ENCODE measurements around the gene SEM1. TPM values are rescaled to one million over a fixed set of nuclear protein-coding genes. Genes with fewer than 3 reads are reported as not detected.
"Not testable (repeated sequence)": the region's sequence is repeated elsewhere in the genome, so short reads cannot be mapped to it uniquely, and the experiment has no call there.

The SEM1 gene
- total RNA-seq, 1 donor from 2014 or later: 50.8 TPM

- H3K4me1 Mint-ChIP-seq (ENCODE audit: low read depth, unreplicated experiment): no peaks in the 10 kb centered on the region
- H3K27me3 ChIP-seq (ENCODE audit: insufficient read depth, low read length): no peaks in the 10 kb centered on the region
- H2AFZ ChIP-seq (ENCODE audit: low read depth, low read length): no peak overlapping the region
- no peaks in the 10 kb centered on the region for H3K27me3 Mint-ChIP-seq (ENCODE audit: low read depth, unreplicated experiment)
- H3K79me2 ChIP-seq (ENCODE audit: insufficient read depth, low read length): peaks cover 96% of the 10 kb centered on the region
- no peak overlapping the region for H3K27ac ChIP-seq (ENCODE audit: low read depth, low read length)
- peaks cover 4% of the 10 kb centered on the region for H3K36me3 Mint-ChIP-seq (ENCODE audit: low read depth, unreplicated experiment)
- H3K4me2 ChIP-seq (ENCODE audit: low read length): no peak overlapping the region
- DNase-seq (ENCODE audit: low read depth) (no peak), FAIRE-seq (no peak)
- no peaks in the 10 kb centered on the region for H3K4me1 ChIP-seq (ENCODE audit: insufficient read depth, low read length)
- H3K4me3 ChIP-seq (ENCODE audit: insufficient read depth, low read depth, low read length): no peak overlapping the region
- no peak overlapping the region for H3K9ac ChIP-seq (ENCODE audit: low read length)
- H4K20me1 ChIP-seq (ENCODE audit: insufficient read depth, low read length): peaks cover 85% of the 10 kb centered on the region
- no peak overlapping the region for H3K4me3 Mint-ChIP-seq (ENCODE audit: unreplicated experiment)
- TF ChIP-seq EZH2 (IDR thresholded peaks at IDR 0.05; ENCODE audit: insufficient read depth, low read length): no peak
- no peak for TF ChIP-seq CTCF (IDR thresholded peaks at IDR 0.05; ENCODE audit: insufficient read depth, low read depth, low read length)
- no peaks in the 10 kb centered on the region for H3K9me3 ChIP-seq (ENCODE audit: insufficient read depth, low read depth, low read length)
- no peaks in the 10 kb centered on the region for H3K9me3 Mint-ChIP-seq (ENCODE audit: unreplicated experiment)
- H3K36me3 ChIP-seq (ENCODE audit: insufficient read depth, low read length): no peaks in the 10 kb centered on the region
- H3K27ac Mint-ChIP-seq (ENCODE audit: unreplicated experiment): no peak overlapping the region
These were observed 8.4 kb downstream of the SEM1 start for GRCh38 chr7:96701258-96701657.

- H3K4me3 Mint-ChIP-seq (ENCODE audit: unreplicated experiment): no peak overlapping the region
- peaks cover 97% of the 10 kb centered on the region for H3K79me2 ChIP-seq (ENCODE audit: insufficient read depth, low read length)
- H3K4me3 ChIP-seq (ENCODE audit: insufficient read depth, low read depth, low read length): no peak overlapping the region
- no peak overlapping the region for H3K9ac ChIP-seq (ENCODE audit: low read length)
- no peak for FAIRE-seq
- H3K27ac Mint-ChIP-seq (ENCODE audit: unreplicated experiment): no peak overlapping the region
- TF ChIP-seq CTCF (IDR thresholded peaks at IDR 0.05; ENCODE audit: insufficient read depth, low read depth, low read length) (no peak), EZH2 (IDR thresholded peaks at IDR 0.05; ENCODE audit: insufficient read depth, low read length) (no peak)
- H3K9me3 ChIP-seq (ENCODE audit: insufficient read depth, low read depth, low read length): no peaks in the 10 kb centered on the region
- no peaks in the 10 kb centered on the region for H3K36me3 ChIP-seq (ENCODE audit: insufficient read depth, low read length)
- no peak for DNase-seq (ENCODE audit: low read depth)
- no peaks in the 10 kb centered on the region for H3K4me1 ChIP-seq (ENCODE audit: insufficient read depth, low read length)
- H2AFZ ChIP-seq (ENCODE audit: low read depth, low read length): no peak overlapping the region
- H4K20me1 ChIP-seq (ENCODE audit: insufficient read depth, low read length): peaks cover 84% of the 10 kb centered on the region
- H3K4me1 Mint-ChIP-seq (ENCODE audit: low read depth, unreplicated experiment): no peaks in the 10 kb centered on the region
- no peak overlapping the region for H3K27ac ChIP-seq (ENCODE audit: low read depth, low read length)
- H3K9me3 Mint-ChIP-seq (ENCODE audit: unreplicated experiment): no peaks in the 10 kb centered on the region
- peaks cover 2% of the 10 kb centered on the region for H3K36me3 Mint-ChIP-seq (ENCODE audit: low read depth, unreplicated experiment)
- H3K27me3 Mint-ChIP-seq (ENCODE audit: low read depth, unreplicated experiment): no peaks in the 10 kb centered on the region
- H3K4me2 ChIP-seq (ENCODE audit: low read length): no peak overlapping the region
- no peaks in the 10 kb centered on the region for H3K27me3 ChIP-seq (ENCODE audit: insufficient read depth, low read length)
These were observed 9.1 kb downstream of the SEM1 start for GRCh38 chr7:96700516-96700915.

GRCh38 chr7:96699219-96699871, 10.3 kb downstream of the SEM1 start:
- FAIRE-seq: no peak
- Histone ChIP-seq H3K27me3 (ENCODE audit: insufficient read depth, low read length) (no peaks in the 10 kb centered on the region), H3K36me3 (ENCODE audit: insufficient read depth, low read length) (no peaks in the 10 kb centered on the region), H3K4me1 (ENCODE audit: insufficient read depth, low read length) (no peaks in the 10 kb centered on the region), H2AFZ (ENCODE audit: low read depth, low read length) (no peak overlapping the region), H3K4me3 (ENCODE audit: insufficient read depth, low read depth, low read length) (no peak overlapping the region), H3K4me2 (ENCODE audit: low read length) (no peak overlapping the region), H3K79me2 (ENCODE audit: insufficient read depth, low read length) (peaks cover 100% of the 10 kb centered on the region), H4K20me1 (ENCODE audit: insufficient read depth, low read length) (peaks cover 75% of the 10 kb centered on the region), H3K27ac (ENCODE audit: low read depth, low read length) (no peak overlapping the region), H3K9ac (ENCODE audit: low read length) (no peak overlapping the region), H3K9me3 (ENCODE audit: insufficient read depth, low read depth, low read length) (no peaks in the 10 kb centered on the region)
- H3K27ac Mint-ChIP-seq (ENCODE audit: unreplicated experiment): no peak overlapping the region
- H3K4me1 Mint-ChIP-seq (ENCODE audit: low read depth, unreplicated experiment): no peaks in the 10 kb centered on the region
- H3K4me3 Mint-ChIP-seq (ENCODE audit: unreplicated experiment): no peak overlapping the region
- no peaks in the 10 kb centered on the region for H3K9me3 Mint-ChIP-seq (ENCODE audit: unreplicated experiment)
- H3K36me3 Mint-ChIP-seq (ENCODE audit: low read depth, unreplicated experiment): peaks cover 2% of the 10 kb centered on the region
- TF ChIP-seq EZH2 (IDR thresholded peaks at IDR 0.05; ENCODE audit: insufficient read depth, low read length): no peak
- no peak for TF ChIP-seq CTCF (IDR thresholded peaks at IDR 0.05; ENCODE audit: insufficient read depth, low read depth, low read length)
- H3K27me3 Mint-ChIP-seq (ENCODE audit: low read depth, unreplicated experiment): no peaks in the 10 kb centered on the region
- DNase-seq (ENCODE audit: low read depth): no peak

- H3K27ac ChIP-seq (ENCODE audit: low read depth, low read length); H3K36me3 Mint-ChIP-seq (ENCODE audit: low read depth, unreplicated experiment); H3K4me3 Mint-ChIP-seq (ENCODE audit: unreplicated experiment); H3K4me3 ChIP-seq (ENCODE audit: insufficient read depth, low read depth, low read length); H3K27ac Mint-ChIP-seq (ENCODE audit: unreplicated experiment); H3K9me3 Mint-ChIP-seq (ENCODE audit: unreplicated experiment); H3K36me3 ChIP-seq (ENCODE audit: insufficient read depth, low read length); H3K27me3 Mint-ChIP-seq (ENCODE audit: low read depth, unreplicated experiment); H3K4me1 ChIP-seq (ENCODE audit: insufficient read depth, low read length); H3K4me1 Mint-ChIP-seq (ENCODE audit: low read depth, unreplicated experiment); H3K4me2 ChIP-seq (ENCODE audit: low read length); FAIRE-seq; H3K27me3 ChIP-seq (ENCODE audit: insufficient read depth, low read length); H3K9me3 ChIP-seq (ENCODE audit: insufficient read depth, low read depth, low read length); H3K9ac ChIP-seq (ENCODE audit: low read length); DNase-seq (ENCODE audit: low read depth); H2AFZ ChIP-seq (ENCODE audit: low read depth, low read length): not testable (repeated sequence)
- peaks cover 70% of the 10 kb centered on the region for H4K20me1 ChIP-seq (ENCODE audit: insufficient read depth, low read length)
- H3K79me2 ChIP-seq (ENCODE audit: insufficient read depth, low read length): peaks cover 97% of the 10 kb centered on the region
These were observed 11.2 kb downstream of the SEM1 start for GRCh38 chr7:96698449-96698848.
